D341Med (cell line): Measurements from ENCODE around the gene NXF3.
A peak's percentile ranks its signal among the peaks of the same experiment; 100 is the strongest.
"Not testable (repeated sequence)": the region's sequence is repeated elsewhere in the genome, so short reads cannot be mapped to it uniquely, and the experiment has no call there.

Source experiments
- DNase-seq: peaks from one replicate; pipeline ENCODE4 v3.0.0; 2012; ENCODE audit warnings: low spot score

Gene NXF3, protein sequence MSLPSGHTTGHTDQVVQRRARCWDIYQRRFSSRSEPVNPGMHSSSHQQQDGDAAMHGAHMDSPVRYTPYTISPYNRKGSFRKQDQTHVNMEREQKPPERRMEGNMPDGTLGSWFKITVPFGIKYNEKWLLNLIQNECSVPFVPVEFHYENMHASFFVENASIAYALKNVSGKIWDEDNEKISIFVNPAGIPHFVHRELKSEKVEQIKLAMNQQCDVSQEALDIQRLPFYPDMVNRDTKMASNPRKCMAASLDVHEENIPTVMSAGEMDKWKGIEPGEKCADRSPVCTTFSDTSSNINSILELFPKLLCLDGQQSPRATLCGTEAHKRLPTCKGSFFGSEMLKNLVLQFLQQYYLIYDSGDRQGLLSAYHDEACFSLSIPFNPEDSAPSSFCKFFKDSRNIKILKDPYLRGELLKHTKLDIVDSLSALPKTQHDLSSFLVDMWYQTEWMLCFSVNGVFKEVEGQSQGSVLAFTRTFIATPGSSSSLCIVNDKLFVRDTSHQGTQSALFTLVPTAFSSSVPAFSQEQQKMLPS

DNA sequence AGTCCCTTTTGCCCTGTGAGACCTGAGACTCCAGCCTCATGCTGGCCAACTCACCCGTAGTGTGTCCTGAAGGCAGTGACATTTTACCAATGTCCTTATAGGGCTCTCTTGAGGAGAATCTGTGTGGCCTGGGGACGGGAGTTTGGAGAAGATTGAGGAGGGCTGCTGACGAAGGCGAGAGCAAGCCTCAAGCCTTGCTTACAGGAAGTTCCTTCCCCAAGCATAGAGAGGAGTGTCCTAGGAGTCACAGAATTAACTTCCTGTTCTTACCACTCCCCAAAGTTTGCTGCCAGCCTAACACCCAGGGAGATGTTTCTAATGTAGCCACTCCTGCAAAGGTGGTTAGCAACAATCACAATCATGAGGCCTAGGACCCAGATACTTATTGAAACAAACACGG, at the start of gene NXF3:
Gene NXF3 (minus strand): TSS at position 202 of the 400 bp plus-strand sequence. CDS start 120 bp downstream, at position 82.
- no peak for DNase-seq

GRCh38 chrX:103136528-103136927, 43.6 kb upstream of the NXF3 start:
- not testable (repeated sequence) for DNase-seq

GRCh38 chrX:103124284-103124683, 31.3 kb upstream of the NXF3 start:
- DNase-seq, result no peak

DNA sequence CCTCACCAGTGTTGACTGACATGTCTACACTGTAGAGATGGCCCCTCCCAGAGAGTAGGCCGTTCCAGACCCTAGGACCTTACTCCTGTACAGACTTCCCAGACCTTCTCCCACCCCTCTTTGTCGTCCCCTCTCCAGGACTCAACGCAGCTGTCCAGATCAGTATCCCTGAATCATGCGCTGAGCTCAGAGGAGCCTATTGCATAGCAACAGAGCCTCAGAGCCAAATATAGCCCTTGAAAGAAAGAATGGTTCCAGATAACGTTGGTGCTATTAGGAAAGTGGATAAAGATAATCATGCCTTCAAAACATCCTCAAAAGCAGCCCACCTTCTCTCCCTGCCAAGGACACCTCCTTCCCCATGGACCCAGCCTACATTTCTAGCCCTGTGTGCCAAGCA, 27.8 kb upstream of the NXF3 start:
- no peak for DNase-seq

- DNase-seq, result not testable (repeated sequence)
Measured at GRCh38 chrX:103116970-103117369, 24.0 kb upstream of the NXF3 start.

- not testable (repeated sequence) for DNase-seq
Measured at GRCh38 chrX:103109497-103109896, 16.6 kb upstream of the NXF3 start.

GRCh38 chrX:103107836-103108235, 14.9 kb upstream of the NXF3 start:
- no peak for DNase-seq

GRCh38 chrX:103107227-103107737, 14.3 kb upstream of the NXF3 start:
- not testable (repeated sequence) for DNase-seq

DNA sequence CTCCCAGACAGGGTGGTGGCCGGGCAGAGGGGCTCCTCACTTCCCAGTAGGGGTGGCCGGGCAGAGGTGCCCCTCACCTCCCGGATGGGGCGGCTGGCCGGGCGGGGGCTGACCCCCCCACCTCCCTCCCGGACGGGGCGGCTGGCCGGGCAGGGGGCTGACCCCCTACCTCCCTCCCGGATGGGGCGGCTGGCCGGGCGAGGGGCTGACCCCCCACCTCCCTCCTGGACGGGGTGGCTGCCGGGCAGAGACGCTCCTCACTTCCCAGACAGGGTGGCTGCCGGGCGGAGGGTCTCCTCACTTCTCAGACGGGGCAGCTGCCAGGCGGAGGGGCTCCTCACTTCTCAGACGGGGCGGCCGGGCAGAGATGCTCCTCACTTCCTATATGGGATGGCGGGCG, 11.4 kb upstream of the NXF3 start:
- DNase-seq, result not testable (repeated sequence)

- not testable (repeated sequence) for DNase-seq
Measured at GRCh38 chrX:103103866-103104265, 10.9 kb upstream of the NXF3 start.

DNA sequence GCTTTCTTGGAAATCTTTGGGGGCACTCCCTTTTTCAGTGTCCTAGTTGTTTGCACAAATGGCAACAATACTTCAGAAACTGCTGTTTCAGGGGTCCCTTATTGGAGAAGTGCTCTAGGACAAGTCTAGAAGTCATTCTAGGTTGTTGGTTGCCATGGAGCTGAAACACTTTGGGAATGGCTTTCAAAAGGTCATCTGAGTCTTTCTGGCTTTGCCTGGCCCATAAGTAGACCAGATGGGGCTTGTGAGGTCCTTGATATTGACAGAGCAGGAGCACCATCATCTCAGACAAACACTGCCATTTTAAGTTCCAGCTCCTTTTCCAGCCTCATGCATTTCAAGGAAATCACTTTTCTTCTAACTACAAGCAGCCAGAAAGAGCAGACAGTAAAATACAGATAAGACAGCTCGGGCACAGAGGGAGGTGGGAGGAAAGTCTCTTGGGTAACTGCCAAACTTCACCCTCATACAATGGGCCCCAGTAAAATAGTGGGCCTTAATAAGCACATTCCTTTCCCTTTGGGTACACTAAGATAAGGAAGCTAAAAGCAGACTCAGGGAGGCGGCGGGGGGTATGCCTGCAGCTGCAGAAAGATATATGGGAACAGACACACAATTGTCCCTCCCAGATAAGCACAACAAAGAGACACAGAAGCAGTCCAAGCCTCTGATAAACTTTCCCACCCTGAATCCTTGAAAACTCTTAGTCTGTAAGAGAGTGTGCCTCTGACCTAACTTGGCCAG, 8.5 kb upstream of the NXF3 start:
- DNase-seq, result no peak

DNA sequence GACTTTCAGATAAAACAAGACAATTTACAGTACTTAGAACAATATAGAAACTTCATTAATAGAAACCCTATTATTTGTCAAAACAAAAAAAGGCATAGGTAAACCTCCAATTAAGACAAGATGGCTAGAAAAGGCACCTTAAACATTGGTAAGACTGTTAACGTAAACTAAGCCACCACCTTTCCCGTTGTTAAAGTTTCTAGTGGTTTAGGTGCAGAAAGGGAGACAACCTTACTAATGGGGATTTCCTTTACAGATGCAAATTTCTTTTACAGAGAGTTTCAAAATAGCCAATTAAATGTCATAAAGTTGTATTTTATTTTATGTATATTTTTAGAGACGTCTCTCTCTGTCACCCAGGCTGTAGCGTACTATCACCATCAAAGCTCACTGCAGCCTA, 7.5 kb upstream of the NXF3 start:
- no peak for DNase-seq

- no peak for DNase-seq
Measured at GRCh38 chrX:103099691-103100090, 6.7 kb upstream of the NXF3 start.

GRCh38 chrX:103098488-103098887, 5.5 kb upstream of the NXF3 start:
- no peak for DNase-seq

- no peak for DNase-seq
Measured at GRCh38 chrX:103081051-103081450, 11.9 kb downstream of the NXF3 start.

- DNase-seq, result no peak
Measured at GRCh38 chrX:103073467-103073866, 19.5 kb downstream of the NXF3 start.

- no peak for DNase-seq
Measured at GRCh38 chrX:103066606-103067005, 26.3 kb downstream of the NXF3 start.

DNA sequence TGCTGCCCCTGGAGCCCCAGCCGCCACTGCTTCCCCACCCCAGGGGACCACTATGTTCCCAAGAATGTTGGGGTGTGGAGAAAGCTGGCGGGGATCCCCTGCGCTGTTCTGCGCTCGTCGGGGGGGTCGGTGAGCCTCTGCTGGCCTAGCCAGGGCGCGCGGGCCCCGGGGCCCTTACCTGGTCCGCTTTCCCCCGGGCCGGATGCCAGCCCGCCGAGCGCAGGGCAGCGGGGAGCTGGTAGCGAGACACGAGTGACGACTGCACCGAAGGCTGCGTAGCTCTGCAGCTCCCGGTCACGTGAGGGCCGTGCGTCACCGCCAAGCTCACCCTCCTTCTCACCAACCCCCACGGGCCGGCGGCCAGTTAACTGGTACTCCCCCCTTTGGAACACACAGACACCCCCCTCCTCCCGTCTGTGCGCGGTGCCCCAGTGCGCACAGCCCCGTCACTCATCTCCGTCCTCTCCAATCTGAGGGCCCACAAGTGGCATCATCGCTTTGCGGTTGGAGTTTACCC, 29.0 kb downstream of the NXF3 start, which contains the start of gene BEX1:
Gene BEX1 (minus strand): TSS at position 254 of the 517 bp plus-strand sequence. CDS start 897 bp downstream, outside the sequence.
- peak; percentile 87 for DNase-seq

DNA sequence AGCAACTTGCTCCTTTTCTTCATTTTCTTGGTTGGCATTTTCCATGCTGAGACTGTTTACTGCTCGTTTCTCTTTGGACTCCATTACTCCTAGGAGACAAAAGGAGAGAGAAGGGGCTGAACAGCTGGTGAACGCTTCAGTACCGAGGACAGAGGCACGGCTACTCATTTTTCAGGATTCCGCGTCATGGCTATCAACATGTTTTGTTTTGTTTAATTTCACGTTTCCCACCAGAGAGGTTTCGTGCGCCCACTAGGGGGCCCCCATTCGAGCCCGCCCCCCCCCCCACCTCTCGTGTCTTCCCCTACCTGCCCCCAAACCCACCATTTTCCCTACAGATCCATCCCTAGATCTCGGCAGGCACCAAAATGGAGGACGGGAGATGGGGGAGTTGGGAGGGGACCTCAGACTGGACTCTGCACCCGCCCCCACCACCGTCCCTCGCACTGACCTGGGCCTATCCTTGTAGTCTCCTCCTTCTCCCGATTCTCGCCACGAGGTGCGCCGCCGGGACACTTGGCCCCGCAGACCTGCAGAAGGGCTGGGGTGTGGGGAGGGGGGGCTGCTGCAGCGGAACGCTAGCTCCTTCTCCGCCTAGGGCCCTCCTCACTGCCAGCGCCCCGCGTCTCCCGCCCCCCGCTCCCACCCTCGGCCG, 29.6 kb downstream of the NXF3 start:
- peak; percentile 61 for DNase-seq

DNA sequence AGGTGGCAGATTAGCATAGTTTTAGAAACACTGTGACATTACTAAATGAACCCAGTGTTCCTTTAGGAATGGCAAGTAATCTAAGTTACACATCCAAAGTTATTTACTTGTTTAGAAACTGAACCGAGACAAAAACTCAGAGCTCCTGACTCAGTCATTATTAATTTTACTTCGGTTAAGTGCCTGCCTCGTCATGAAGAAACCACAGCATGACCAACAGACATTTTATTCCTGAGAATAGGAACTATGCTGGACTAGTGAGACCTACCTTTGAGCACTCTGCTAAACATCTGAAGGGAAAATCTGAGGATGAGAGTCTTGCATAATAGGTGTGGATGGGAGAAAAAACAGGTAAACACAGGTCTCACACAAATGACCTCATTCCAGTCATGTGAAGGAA, 31.5 kb downstream of the NXF3 start:
- no peak for DNase-seq

DNA sequence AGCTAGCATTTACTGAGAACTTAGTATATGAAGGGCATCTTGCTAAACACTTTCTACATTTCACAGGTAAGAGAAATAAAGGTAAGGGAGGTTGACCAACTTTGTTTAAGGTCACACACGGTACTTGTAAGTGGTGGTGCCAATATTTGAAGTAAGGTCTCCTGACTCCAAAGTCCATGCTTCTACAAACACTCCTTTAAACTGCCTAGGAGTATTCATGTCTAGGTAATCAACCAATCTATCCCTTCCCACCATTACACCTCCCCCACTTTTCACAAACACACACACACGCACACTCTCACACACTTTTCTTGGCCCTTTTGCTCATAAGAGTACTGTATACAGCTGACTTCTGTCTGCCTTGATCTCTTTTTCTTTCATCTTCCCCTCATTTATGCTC, 36.0 kb downstream of the NXF3 start:
- DNase-seq, result no peak

DNA sequence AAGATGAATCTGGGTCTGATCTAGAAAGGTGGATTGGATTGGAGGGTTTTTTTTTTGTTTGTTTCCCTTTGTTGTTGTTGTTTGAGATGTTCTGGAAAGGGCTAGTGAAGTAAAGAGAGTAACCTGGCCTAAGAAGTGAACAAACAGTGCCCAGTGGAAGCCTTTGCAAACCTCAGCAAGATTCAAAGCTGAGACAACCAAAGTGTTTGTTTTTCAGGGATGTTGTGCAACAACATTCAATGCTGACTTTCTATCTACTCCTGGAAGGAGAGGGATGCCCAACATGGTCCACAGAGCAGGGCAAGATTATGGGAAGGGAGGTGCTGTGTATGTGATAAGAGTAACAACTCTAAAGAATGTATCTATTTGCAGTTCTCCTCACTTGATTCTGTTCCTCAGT, 40.3 kb downstream of the NXF3 start:
- no peak for DNase-seq
